Measurements from ENCODE around the gene TCP11X1.
"Not testable (repeated sequence)": the region's sequence is repeated elsewhere in the genome, so short reads cannot be mapped to it uniquely, and the experiment has no call there.

The TCP11X1 gene

GRCh38 chrX:102214986-102215385 is at the start of gene TCP11X1:
Gene TCP11X1 (plus strand): TSS chrX:102215301.
- not testable (repeated sequence) for DNase-seq

- DNase-seq = no peak
Observed at GRCh38 chrX:102185967-102186720, 29.0 kb upstream of the TCP11X1 start.

- DNase-seq = not testable (repeated sequence)
Observed at GRCh38 chrX:102207940-102208339, 7.2 kb upstream of the TCP11X1 start.

- not testable (repeated sequence) for DNase-seq
Observed at GRCh38 chrX:102216497-102216896, 1.4 kb downstream of the TCP11X1 start.

- not testable (repeated sequence) for DNase-seq
Observed at GRCh38 chrX:102235678-102236077, 20.6 kb downstream of the TCP11X1 start.

- DNase-seq = not testable (repeated sequence)
Observed at GRCh38 chrX:102240265-102240664, 25.2 kb downstream of the TCP11X1 start.

- not testable (repeated sequence) for DNase-seq
Observed at GRCh38 chrX:102246893-102247292, 31.8 kb downstream of the TCP11X1 start, which contains the start of gene NXF2. Gene NXF2 (plus strand): TSS chrX:102247167. CDS start chrX:102307079, 59,912 bp downstream.

GRCh38 chrX:102272231-102272630 is 57.1 kb downstream of the TCP11X1 start:
- DNase-seq = not testable (repeated sequence)
